Measurements from ENCODE around the gene IRF2.

- TF ChIP-seq EZH2 (optimal IDR thresholded peaks at IDR 0.05; ENCODE audit: low read depth, low read length) (no peak), CTCF (IDR thresholded peaks at IDR 0.05; ENCODE audit: low read length) (no peak)
These were observed 54.4 kb downstream of the IRF2 start for GRCh38 chr4:184419976-184420375.
